ENCODE results near the gene EIF3A.
"Not testable (repeated sequence)": the region's sequence is repeated elsewhere in the genome, so short reads cannot be mapped to it uniquely, and the experiment has no call there.

Gene EIF3A

DNA sequence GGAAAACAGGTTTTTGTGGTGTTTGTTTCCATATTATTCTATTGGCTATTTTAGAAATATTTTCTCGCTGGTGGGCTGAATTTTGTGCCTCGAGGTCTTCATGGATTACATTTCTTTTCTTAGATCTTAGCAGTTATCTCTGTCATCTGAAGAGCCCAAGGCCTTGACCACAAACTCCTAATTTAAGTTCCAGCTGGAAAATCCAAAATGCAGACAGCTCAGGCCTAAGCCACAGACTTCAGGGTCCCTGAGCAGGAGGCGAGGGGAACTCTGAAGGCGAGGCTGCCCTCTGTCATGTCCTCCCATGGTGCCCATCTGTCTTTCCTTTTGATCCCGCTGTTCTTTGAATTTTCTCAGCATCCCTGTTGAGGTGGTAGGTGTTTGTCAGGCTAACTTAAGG, 37.6 kb upstream of the EIF3A start:
- ChIA-PET POLR2A (no interaction called here), CTCF (no interaction called here)
- no peak for DNase-seq (ENCODE audit: extremely low spot score)
- TF ChIP-seq LEF1 (IDR thresholded peaks at IDR 0.05; ENCODE audit: borderline replicate concordance) = no peak
- no peak for TF ChIP-seq SUZ12 (IDR thresholded peaks at IDR 0.05)
- TF ChIP-seq ARNT (IDR thresholded peaks at IDR 0.05) = no peak
- TF ChIP-seq FOXK2 (IDR thresholded peaks at IDR 0.05) = no peak
- no peak for TF ChIP-seq CTBP1 (IDR thresholded peaks at IDR 0.05; ENCODE audit: borderline replicate concordance)
- TF ChIP-seq, protein P1, sequence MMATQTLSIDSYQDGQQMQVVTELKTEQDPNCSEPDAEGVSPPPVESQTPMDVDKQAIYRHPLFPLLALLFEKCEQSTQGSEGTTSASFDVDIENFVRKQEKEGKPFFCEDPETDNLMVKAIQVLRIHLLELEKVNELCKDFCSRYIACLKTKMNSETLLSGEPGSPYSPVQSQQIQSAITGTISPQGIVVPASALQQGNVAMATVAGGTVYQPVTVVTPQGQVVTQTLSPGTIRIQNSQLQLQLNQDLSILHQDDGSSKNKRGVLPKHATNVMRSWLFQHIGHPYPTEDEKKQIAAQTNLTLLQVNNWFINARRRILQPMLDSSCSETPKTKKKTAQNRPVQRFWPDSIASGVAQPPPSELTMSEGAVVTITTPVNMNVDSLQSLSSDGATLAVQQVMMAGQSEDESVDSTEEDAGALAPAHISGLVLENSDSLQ (IDR thresholded peaks at IDR 0.05) = no peak
- no peak for TF ChIP-seq ZNF384 (IDR thresholded peaks at IDR 0.05)
- no peak for TF ChIP-seq HDGF (IDR thresholded peaks at IDR 0.05; ENCODE audit: borderline replicate concordance)
- TF ChIP-seq L3MBTL2 (conservative IDR thresholded peaks at IDR 0.05) = no peak
- TF ChIP-seq FOXA1 (IDR thresholded peaks at IDR 0.05) = no peak
- no peak for TF ChIP-seq ELF4 (IDR thresholded peaks at IDR 0.05)
- TF ChIP-seq NFRKB (IDR thresholded peaks at IDR 0.05) = no peak
- no peak for TF ChIP-seq FOXM1 (IDR thresholded peaks at IDR 0.05; ENCODE audit: borderline replicate concordance)
- TF ChIP-seq SP1 (IDR thresholded peaks at IDR 0.05) = no peak
- TF ChIP-seq BHLHE40 (IDR thresholded peaks at IDR 0.05; ENCODE audit: borderline replicate concordance) = no peak
- TF ChIP-seq TARDBP (IDR thresholded peaks at IDR 0.05) = no peak

DNA sequence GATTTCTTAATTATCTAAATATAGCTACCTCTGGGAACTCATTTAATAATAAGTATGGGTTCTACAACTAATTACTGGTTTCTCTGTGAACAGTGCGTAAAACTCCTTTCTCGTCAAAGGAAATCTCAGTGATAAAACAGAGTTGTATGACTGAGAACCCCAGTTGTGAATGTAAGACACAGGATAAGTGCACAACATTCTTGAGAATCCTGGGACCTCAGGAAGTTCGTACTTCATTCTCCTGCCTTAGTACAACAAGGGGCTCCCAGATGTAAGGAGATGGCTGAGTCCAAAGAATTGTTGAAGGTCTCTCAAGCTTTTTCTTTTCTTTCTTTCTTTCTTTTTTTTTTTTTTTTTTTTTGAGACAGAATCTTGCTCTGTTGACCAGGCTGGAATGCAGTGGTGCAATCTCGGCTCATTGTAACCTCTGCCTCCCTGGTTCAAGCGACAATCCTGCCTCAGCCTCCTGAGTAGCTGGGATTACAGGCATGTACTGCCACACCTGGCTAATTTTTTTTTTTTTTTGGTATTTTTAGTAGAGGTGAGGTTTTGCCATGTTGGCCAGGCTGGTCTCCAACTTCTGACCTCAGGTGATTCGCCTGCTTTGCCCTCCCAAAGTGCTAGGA, 35.8 kb upstream of the EIF3A start:
- no peak for TF ChIP-seq L3MBTL2 (conservative IDR thresholded peaks at IDR 0.05)
- no peak for TF ChIP-seq TARDBP (IDR thresholded peaks at IDR 0.05)
- no peak for TF ChIP-seq LEF1 (IDR thresholded peaks at IDR 0.05; ENCODE audit: borderline replicate concordance)
- TF ChIP-seq CTBP1 (IDR thresholded peaks at IDR 0.05; ENCODE audit: borderline replicate concordance) = no peak
- TF ChIP-seq FOXA1 (IDR thresholded peaks at IDR 0.05) = no peak
- no peak for TF ChIP-seq FOXK2 (IDR thresholded peaks at IDR 0.05)
- TF ChIP-seq ZNF384 (IDR thresholded peaks at IDR 0.05) = no peak
- no peak for TF ChIP-seq BHLHE40 (IDR thresholded peaks at IDR 0.05; ENCODE audit: borderline replicate concordance)
- TF ChIP-seq ARNT (IDR thresholded peaks at IDR 0.05) = no peak
- TF ChIP-seq NFRKB (IDR thresholded peaks at IDR 0.05) = no peak
- no peak for TF ChIP-seq HDGF (IDR thresholded peaks at IDR 0.05; ENCODE audit: borderline replicate concordance)
- TF ChIP-seq, protein P1 (IDR thresholded peaks at IDR 0.05) = no peak
- TF ChIP-seq ELF4 (IDR thresholded peaks at IDR 0.05) = no peak
- TF ChIP-seq SUZ12 (IDR thresholded peaks at IDR 0.05) = no peak
- DNase-seq (ENCODE audit: extremely low spot score) = no peak
- ChIA-PET POLR2A (interaction anchor here (1.0 kb wide), 1 partner anchor 12 kb away, joined by 4 read pairs; the partner anchor contains the start of gene DENND10), CTCF (no interaction called here)

DNA sequence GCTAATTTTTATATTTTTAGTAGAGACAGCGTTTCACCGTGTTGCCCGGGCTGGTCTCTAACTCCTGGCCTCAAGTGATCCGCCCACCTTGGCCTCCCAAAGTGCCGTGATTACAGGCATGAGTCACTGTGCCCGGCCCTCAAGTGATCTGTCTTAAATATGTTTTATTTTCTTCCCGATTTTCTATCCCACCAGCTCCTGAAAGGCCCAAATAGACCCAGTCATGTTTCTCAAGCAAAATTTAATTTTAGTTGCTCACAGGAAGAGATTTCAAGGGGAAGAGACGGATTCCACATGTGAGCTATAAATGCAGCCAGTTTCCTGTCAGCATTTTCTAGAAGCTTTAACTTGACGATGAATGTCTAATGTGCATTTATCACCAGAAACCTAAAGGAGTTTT, 35.3 kb upstream of the EIF3A start:
- no peak for DNase-seq (ENCODE audit: extremely low spot score)
- POLR2A ChIA-PET = interaction anchor here (1.0 kb wide), 1 partner anchor 12 kb away, joined by 4 read pairs; the partner anchor contains the start of gene DENND10
- CTCF ChIA-PET = no interaction called here
- no peak for TF ChIP-seq ZNF384 (IDR thresholded peaks at IDR 0.05)
- no peak for TF ChIP-seq FOXK2 (IDR thresholded peaks at IDR 0.05)
- no peak for TF ChIP-seq SP1 (IDR thresholded peaks at IDR 0.05)
- no peak for TF ChIP-seq HDGF (IDR thresholded peaks at IDR 0.05; ENCODE audit: borderline replicate concordance)
- TF ChIP-seq ELF4 (IDR thresholded peaks at IDR 0.05) = no peak
- TF ChIP-seq ARNT (IDR thresholded peaks at IDR 0.05) = no peak
- TF ChIP-seq FOXM1 (IDR thresholded peaks at IDR 0.05; ENCODE audit: borderline replicate concordance) = no peak
- TF ChIP-seq NFRKB (IDR thresholded peaks at IDR 0.05) = no peak
- TF ChIP-seq L3MBTL2 (conservative IDR thresholded peaks at IDR 0.05) = no peak
- TF ChIP-seq LEF1 (IDR thresholded peaks at IDR 0.05; ENCODE audit: borderline replicate concordance) = no peak
- no peak for TF ChIP-seq SUZ12 (IDR thresholded peaks at IDR 0.05)
- no peak for TF ChIP-seq TARDBP (IDR thresholded peaks at IDR 0.05)
- TF ChIP-seq FOXA1 (IDR thresholded peaks at IDR 0.05) = no peak

DNA sequence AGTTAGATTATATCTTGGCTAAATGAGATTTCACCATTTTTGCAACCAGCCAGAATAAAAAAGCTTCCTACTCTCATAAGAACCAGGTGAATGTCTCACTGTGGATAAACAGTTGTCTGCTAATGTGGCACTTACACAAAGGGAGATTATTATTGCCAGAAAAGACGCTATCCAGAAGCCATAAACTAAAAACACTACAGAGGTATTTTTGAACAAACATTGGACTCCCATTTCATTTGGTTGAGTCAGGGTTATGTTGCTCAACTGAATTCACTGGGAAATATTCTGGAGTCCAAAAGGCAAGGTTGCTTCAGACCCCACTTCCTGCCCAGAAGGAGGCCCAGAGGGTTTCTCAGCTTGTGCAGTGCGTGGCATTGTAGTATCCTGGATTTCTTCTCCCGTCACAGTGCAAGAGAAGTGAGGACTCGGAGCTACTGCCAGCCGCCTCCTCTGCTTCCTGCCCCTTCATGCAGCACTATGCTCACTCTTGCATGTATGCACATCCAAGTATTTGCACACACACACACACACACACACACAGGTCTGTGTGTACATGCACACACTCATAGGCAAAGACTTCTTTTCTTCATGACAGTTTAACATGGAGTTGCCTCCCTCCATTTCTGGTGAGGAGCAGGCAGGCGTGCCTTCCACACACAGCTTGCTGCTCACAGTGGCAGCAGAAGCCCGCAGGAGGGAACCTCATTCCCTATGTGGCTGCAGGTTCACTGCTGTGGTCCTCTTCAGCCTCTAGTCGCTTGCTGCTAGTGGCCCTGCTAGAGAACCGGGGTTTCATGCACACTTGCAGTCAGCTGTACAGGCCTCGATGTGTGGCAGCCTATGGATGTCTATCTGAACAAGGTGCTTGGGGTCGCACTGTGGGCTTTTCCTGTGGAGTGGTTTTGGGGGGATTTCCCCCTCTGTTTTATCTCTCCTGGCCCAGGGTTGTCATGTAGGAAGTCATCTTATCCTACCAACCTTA, 33.4 kb upstream of the EIF3A start:
- no peak for TF ChIP-seq TARDBP (IDR thresholded peaks at IDR 0.05)
- no peak for TF ChIP-seq FOXA1 (IDR thresholded peaks at IDR 0.05)
- no peak for TF ChIP-seq NFRKB (IDR thresholded peaks at IDR 0.05)
- TF ChIP-seq BHLHE40 (IDR thresholded peaks at IDR 0.05; ENCODE audit: borderline replicate concordance) = no peak
- no peak for TF ChIP-seq FOXK2 (IDR thresholded peaks at IDR 0.05)
- no peak for TF ChIP-seq SP1 (IDR thresholded peaks at IDR 0.05)
- TF ChIP-seq SUZ12 (IDR thresholded peaks at IDR 0.05) = no peak
- TF ChIP-seq HDGF (IDR thresholded peaks at IDR 0.05; ENCODE audit: borderline replicate concordance) = no peak
- TF ChIP-seq ZNF384 (IDR thresholded peaks at IDR 0.05) = no peak
- no peak for TF ChIP-seq ARNT (IDR thresholded peaks at IDR 0.05)
- no peak for TF ChIP-seq L3MBTL2 (conservative IDR thresholded peaks at IDR 0.05)
- no peak for DNase-seq (ENCODE audit: extremely low spot score)
- CTCF ChIA-PET = no interaction called here
- POLR2A ChIA-PET = no interaction called here

DNA sequence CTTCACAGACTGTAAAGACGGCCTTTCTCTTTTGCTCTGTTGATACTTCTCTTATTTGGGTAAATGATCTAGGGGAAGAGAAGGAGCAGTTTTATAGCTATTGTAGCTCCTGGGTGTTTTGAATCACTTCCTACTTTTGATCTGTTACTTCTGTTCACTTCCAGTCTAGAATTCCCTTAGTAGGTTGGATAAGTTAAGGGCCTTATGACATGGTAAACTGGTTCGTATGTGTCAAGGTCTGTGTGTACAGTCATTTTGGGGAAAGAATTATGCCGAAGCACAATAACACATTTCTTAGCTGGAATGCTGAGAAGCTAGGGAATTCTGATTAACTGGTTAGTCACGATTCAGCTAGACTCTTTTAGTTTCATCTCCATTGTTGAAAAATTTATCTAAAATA, 31.4 kb upstream of the EIF3A start:
- ChIA-PET POLR2A (interaction anchor here (1.0 kb wide), 1 partner anchor 9 kb away, joined by 3 read pairs; the partner anchor contains the start of gene DENND10), CTCF (no interaction called here)
- no peak for DNase-seq (ENCODE audit: extremely low spot score)
- TF ChIP-seq FOXK2 (IDR thresholded peaks at IDR 0.05) (no peak), LEF1 (IDR thresholded peaks at IDR 0.05; ENCODE audit: borderline replicate concordance) (no peak), NFRKB (IDR thresholded peaks at IDR 0.05) (no peak), FOXM1 (IDR thresholded peaks at IDR 0.05; ENCODE audit: borderline replicate concordance) (no peak)

DNA sequence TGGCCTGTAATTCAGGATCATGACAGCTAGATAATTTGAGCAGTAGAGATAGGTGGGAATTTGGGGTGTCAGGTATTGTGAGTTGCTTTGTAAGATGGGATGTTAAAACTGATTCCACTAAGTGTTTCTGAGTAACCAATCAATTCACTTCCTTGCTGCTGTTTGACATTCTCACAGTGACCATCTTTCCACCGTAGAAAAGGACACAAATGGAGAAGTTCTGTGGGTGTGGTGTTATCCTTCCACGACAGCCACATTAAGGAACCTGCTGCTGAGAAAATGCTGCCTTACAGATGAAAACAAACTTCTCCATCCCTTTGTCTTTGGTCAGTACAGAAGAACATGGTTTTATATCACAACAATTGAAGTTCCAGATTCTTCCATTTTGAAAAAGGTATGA, 27.2 kb upstream of the EIF3A start:
- CTCF ChIA-PET; POLR2A ChIA-PET; DNase-seq (ENCODE audit: extremely low spot score): not testable (repeated sequence)

DNA sequence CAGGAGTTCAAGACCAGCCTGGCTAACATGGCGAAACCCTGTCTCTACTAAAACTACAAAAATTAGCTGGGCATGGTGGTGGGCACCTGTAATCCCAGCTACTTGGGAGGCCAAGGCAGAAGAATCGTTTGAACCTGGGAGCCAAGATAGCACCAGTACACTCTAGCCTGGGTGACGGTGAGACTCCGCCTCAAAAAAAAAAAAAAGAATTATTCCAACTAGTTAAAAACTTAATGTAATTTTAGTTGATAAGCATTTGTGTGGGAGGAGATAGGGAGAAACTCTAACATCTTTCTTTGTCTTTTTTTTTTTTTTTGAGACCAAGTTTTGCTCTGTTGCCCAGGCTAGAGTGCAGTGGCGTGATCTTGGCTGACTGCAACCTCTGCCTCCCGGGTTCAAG, 26.5 kb upstream of the EIF3A start:
- POLR2A ChIA-PET; CTCF ChIA-PET; DNase-seq (ENCODE audit: extremely low spot score): not testable (repeated sequence)

DNA sequence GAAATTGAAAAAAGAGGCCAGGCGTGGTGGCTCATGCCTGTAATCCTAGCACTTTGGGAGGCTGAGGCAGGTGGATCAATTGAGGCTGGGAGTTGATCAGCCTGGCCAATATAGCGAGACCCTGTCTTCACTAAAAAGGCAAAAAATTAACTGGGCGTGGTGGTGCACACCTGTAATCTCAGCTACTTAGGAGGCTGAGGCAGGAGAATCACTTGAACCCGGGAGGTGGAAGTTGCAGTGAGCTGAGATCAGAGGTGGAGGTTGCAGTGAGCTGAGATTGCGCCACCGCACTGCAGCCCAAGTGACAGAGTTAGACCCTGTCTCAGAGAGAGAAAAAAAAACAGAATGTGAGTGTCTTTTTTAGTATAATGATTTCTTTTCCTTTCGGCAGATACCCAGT, 25.3 kb upstream of the EIF3A start:
- POLR2A ChIA-PET; CTCF ChIA-PET; DNase-seq (ENCODE audit: extremely low spot score): not testable (repeated sequence)
